ENCODE data around the gene ZNF417. TPM values are rescaled to one million over a fixed set of nuclear protein-coding genes. Genes with fewer than 3 reads are reported as not detected.

Gene ZNF417
- total and polyA plus RNA-seq, 2 of the 13 experiments (the other 11 are each of a cell fraction or from before 2014, with no cell fraction given), result 2.9 to 13.7 TPM

DNA sequence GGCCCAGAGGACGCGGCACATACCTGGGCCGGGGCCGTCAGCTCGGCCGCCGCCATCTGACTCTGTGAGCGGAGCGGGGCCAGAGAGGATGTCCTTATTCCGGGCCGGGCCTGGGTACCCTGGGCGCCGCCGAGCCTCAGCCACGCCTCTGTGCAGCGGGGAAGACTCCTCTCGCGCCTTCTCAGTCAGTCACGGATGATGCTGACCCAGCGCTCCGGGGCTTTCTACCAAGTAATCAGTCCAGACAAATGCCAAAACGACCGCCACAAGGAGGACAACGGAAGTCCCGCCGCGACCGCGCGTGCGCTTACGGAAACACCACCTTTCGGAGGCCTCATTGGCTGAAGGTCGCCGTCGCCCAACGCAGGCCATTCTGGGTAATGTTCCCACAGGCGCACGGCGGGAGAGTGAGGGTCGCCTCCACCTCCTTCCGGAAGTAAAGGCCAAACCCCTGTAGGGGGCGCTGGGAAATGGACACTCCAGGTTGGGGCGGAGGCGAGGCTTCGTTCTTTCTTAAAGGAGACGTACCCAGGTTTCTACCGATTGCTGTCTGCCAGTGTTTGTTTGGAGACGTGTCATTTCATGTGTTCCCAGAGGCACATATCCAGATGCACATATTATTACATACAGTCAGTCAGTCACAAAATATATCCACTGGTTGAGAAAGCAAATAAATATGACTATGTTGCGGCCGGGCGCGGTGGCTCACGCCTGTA is 31.2 kb upstream of the ZNF417 start, which contains the start of gene ZNF256 (continued):
- TF ChIP-seq, protein P1, sequence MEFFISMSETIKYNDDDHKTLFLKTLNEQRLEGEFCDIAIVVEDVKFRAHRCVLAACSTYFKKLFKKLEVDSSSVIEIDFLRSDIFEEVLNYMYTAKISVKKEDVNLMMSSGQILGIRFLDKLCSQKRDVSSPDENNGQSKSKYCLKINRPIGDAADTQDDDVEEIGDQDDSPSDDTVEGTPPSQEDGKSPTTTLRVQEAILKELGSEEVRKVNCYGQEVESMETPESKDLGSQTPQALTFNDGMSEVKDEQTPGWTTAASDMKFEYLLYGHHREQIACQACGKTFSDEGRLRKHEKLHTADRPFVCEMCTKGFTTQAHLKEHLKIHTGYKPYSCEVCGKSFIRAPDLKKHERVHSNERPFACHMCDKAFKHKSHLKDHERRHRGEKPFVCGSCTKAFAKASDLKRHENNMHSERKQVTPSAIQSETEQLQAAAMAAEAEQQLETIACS (CRISPR knock-in tag; IDR thresholded peaks at IDR 0.05), result no peak
- TF ChIP-seq ATAD3A (CRISPR knock-in tag; IDR thresholded peaks at IDR 0.05) (no peak), CHD2 (IDR thresholded peaks at IDR 0.05; ENCODE audit: low read depth, low read length) (no peak), ZNF225 (CRISPR knock-in tag; IDR thresholded peaks at IDR 0.05) (no peak), MIXL1 (CRISPR knock-in tag; IDR thresholded peaks at IDR 0.05) (0 out of 2 replicates have a peak, but pooled peaks have one; percentile 42), ADNP (CRISPR knock-in tag; IDR thresholded peaks at IDR 0.05) (no peak), ZNF720 (CRISPR knock-in tag; IDR thresholded peaks at IDR 0.05) (no peak), GATAD1 (CRISPR knock-in tag; IDR thresholded peaks at IDR 0.05) (peak; percentile 96), ZNF326 (CRISPR knock-in tag; IDR thresholded peaks at IDR 0.05; ENCODE audit: borderline replicate concordance) (no peak), ZNF292 (CRISPR knock-in tag; IDR thresholded peaks at IDR 0.05; ENCODE audit: borderline replicate concordance, low read depth) (no peak), MTA3 (CRISPR knock-in tag; IDR thresholded peaks at IDR 0.05) (no peak)
- TF ChIP-seq, protein P2, sequence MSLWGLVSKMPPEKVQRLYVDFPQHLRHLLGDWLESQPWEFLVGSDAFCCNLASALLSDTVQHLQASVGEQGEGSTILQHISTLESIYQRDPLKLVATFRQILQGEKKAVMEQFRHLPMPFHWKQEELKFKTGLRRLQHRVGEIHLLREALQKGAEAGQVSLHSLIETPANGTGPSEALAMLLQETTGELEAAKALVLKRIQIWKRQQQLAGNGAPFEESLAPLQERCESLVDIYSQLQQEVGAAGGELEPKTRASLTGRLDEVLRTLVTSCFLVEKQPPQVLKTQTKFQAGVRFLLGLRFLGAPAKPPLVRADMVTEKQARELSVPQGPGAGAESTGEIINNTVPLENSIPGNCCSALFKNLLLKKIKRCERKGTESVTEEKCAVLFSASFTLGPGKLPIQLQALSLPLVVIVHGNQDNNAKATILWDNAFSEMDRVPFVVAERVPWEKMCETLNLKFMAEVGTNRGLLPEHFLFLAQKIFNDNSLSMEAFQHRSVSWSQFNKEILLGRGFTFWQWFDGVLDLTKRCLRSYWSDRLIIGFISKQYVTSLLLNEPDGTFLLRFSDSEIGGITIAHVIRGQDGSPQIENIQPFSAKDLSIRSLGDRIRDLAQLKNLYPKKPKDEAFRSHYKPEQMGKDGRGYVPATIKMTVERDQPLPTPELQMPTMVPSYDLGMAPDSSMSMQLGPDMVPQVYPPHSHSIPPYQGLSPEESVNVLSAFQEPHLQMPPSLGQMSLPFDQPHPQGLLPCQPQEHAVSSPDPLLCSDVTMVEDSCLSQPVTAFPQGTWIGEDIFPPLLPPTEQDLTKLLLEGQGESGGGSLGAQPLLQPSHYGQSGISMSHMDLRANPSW (CRISPR knock-in tag; IDR thresholded peaks at IDR 0.05; ENCODE audit: borderline replicate concordance), result no peak; the same call in 1 of the 2 replicates
- TF ChIP-seq, protein P3, sequence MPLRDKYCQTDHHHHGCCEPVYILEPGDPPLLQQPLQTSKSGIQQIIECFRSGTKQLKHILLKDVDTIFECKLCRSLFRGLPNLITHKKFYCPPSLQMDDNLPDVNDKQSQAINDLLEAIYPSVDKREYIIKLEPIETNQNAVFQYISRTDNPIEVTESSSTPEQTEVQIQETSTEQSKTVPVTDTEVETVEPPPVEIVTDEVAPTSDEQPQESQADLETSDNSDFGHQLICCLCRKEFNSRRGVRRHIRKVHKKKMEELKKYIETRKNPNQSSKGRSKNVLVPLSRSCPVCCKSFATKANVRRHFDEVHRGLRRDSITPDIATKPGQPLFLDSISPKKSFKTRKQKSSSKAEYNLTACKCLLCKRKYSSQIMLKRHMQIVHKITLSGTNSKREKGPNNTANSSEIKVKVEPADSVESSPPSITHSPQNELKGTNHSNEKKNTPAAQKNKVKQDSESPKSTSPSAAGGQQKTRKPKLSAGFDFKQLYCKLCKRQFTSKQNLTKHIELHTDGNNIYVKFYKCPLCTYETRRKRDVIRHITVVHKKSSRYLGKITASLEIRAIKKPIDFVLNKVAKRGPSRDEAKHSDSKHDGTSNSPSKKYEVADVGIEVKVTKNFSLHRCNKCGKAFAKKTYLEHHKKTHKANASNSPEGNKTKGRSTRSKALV (CRISPR knock-in tag; IDR thresholded peaks at IDR 0.05), result 0 out of 2 replicates have a peak, but pooled peaks have one; percentile 47
- TF ChIP-seq, protein P4, sequence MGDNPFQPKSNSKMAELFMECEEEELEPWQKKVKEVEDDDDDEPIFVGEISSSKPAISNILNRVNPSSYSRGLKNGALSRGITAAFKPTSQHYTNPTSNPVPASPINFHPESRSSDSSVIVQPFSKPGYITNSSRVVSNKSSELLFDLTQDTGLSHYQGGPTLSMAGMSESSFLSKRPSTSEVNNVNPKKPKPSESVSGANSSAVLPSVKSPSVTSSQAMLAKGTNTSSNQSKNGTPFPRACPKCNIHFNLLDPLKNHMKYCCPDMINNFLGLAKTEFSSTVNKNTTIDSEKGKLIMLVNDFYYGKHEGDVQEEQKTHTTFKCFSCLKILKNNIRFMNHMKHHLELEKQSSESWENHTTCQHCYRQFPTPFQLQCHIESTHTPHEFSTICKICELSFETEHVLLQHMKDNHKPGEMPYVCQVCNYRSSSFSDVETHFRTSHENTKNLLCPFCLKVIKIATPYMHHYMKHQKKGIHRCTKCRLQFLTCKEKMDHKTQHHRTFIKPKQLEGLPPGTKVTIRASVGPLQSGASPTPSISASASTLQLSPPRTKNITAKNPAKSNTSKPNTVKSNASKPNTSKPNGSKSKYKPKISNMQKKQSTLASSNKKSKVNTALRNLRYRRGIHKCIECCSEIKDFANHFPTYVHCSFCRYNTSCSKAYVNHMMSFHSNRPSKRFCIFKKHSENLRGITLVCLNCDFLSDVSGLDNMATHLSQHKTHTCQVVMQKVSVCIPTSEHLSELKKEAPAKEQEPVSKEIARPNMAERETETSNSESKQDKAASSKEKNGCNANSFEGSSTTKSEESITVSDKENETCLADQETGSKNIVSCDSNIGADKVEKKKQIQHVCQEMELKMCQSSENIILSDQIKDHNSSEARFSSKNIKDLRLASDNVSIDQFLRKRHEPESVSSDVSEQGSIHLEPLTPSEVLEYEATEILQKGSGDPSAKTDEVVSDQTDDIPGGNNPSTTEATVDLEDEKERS (CRISPR knock-in tag; IDR thresholded peaks at IDR 0.05), result 0 out of 2 replicates have a peak, but pooled peaks have one; percentile 65
- TF ChIP-seq, protein P5, sequence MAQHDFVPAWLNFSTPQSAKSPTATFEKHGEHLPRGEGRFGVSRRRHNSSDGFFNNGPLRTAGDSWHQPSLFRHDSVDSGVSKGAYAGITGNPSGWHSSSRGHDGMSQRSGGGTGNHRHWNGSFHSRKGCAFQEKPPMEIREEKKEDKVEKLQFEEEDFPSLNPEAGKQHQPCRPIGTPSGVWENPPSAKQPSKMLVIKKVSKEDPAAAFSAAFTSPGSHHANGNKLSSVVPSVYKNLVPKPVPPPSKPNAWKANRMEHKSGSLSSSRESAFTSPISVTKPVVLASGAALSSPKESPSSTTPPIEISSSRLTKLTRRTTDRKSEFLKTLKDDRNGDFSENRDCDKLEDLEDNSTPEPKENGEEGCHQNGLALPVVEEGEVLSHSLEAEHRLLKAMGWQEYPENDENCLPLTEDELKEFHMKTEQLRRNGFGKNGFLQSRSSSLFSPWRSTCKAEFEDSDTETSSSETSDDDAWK (CRISPR knock-in tag; IDR thresholded peaks at IDR 0.05), result no peak
- TF ChIP-seq, protein P6, sequence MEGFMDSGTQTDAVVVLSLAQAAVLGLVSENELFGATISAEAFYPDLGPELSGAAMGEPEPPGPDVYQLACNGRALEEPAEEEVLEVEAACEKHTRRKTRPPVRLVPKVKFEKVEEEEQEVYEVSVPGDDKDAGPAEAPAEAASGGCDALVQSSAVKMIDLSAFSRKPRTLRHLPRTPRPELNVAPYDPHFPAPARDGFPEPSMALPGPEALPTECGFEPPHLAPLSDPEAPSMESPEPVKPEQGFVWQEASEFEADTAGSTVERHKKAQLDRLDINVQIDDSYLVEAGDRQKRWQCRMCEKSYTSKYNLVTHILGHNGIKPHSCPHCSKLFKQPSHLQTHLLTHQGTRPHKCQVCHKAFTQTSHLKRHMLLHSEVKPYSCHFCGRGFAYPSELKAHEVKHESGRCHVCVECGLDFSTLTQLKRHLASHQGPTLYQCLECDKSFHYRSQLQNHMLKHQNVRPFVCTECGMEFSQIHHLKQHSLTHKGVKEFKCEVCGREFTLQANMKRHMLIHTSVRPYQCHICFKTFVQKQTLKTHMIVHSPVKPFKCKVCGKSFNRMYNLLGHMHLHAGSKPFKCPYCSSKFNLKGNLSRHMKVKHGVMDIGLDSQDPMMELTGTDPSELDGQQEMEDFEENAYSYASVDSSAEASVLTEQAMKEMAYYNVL (CRISPR knock-in tag; IDR thresholded peaks at IDR 0.05; ENCODE audit: borderline replicate concordance), result no peak

Data from HepG2 (cell line).